K562 (cell line): ENCODE measurements around the gene PSMA5. TPM values are rescaled to one million over a fixed set of nuclear protein-coding genes. Genes with fewer than 3 reads are reported as not detected.
A peak's percentile ranks its signal among the peaks of the same experiment; 100 is the strongest.

Experiments used
- CEBPZ ChIP-seq: fragments of 150-350 bp; IDR thresholded peaks from 2 replicates; pipeline ENCODE4 v1.6.1; 2014; ENCODE audit warnings: low read depth, mild to moderate bottlenecking, low read length, borderline replicate concordance
- CHD1 ChIP-seq: fragments of 200-600 bp; sonication (generic); IDR thresholded peaks from one replicate; pipeline ENCODE4 v1.6.1; 2012; ENCODE audit warnings: mild to moderate bottlenecking, moderate library complexity, low read length, inconsistent platforms
- COPS2 ChIP-seq: fragments of 450-650 bp; conservative IDR thresholded peaks from 2 replicates; pipeline ENCODE4 v1.6.1; 2016; ENCODE audit warnings: mild to moderate bottlenecking, moderate library complexity
- ETV5 ChIP-seq: sonication (generic); formaldehyde crosslinking; IDR thresholded peaks from 2 replicates; pipeline ENCODE4 v1.4.0; 2020; ENCODE audit warnings: low read depth, mild to moderate bottlenecking, missing genetic modification reagents
- ETV6 ChIP-seq, 3 experiments: fragments of 150-350 bp in 1 of 3; sonication (generic) in 1 of 3; formaldehyde crosslinking in 1 of 3; IDR thresholded peaks; 2 replicates each; pipeline versions ENCODE4 v1.6.1 to v1.8.0; 2014 to 2022; ENCODE audit warnings: borderline replicate concordance in 2 of 3, low read depth in 2 of 3, antibody characterized with exemption in 1 of 3, low read length in 1 of 3, mild to moderate bottlenecking in 1 of 3, missing genetic modification reagents in 1 of 3
- KDM2B ChIP-seq: fragments of 250-450 bp; sonication (Bioruptor Pico); IDR thresholded peaks from 2 replicates; pipeline ENCODE4 v1.8.0; 2021; ENCODE audit warnings: mild to moderate bottlenecking, moderate library complexity
- MYC ChIP-seq, 2 experiments: fragments of 250-450 bp in 1 of 2; sonication (Bioruptor Pico) in 1 of 2; IDR thresholded peaks; 2 replicates each; pipeline versions ENCODE4 v1.5.1 to v1.6.1; 2012 to 2021; ENCODE audit warnings: low read depth in 2 of 2, borderline replicate concordance in 1 of 2, improper control_type of control experiment in 1 of 2, low read length in 1 of 2, mild to moderate bottlenecking in 1 of 2, moderate library complexity in 1 of 2
- NONO ChIP-seq, 2 experiments: fragments of 200-400 bp in 1 of 2; fragments of 450-650 bp in 1 of 2; formaldehyde crosslinking in 1 of 2; IDR thresholded peaks; 2 replicates each; pipeline ENCODE4 v1.6.1; 2017; ENCODE audit warnings: low read depth in 2 of 2, mild to moderate bottlenecking in 2 of 2, moderate library complexity in 2 of 2, low read length in 1 of 2
- RB1 ChIP-seq: fragments of 450-650 bp; IDR thresholded peaks from 2 replicates; pipeline ENCODE4 v1.6.1; 2017; ENCODE audit warnings: low read depth, mild to moderate bottlenecking
- RNF2 ChIP-seq: sonication (generic); IDR thresholded peaks from 2 replicates; pipeline ENCODE4 v1.6.1; 2016
- SIN3B ChIP-seq: fragments of 450-650 bp; IDR thresholded peaks from 2 replicates; pipeline ENCODE4 v1.6.1; 2017; ENCODE audit warnings: low read depth, mild to moderate bottlenecking, moderate library complexity
- SMAD2 ChIP-seq: fragments of 150-350 bp; IDR thresholded peaks from 2 replicates; pipeline ENCODE4 v1.6.1; 2014; ENCODE audit warnings: low read depth, mild to moderate bottlenecking, low read length
- SMAD4 ChIP-seq: fragments of 250-450 bp; sonication (Bioruptor Pico); conservative IDR thresholded peaks from 2 replicates; pipeline ENCODE4 v1.8.0; 2021; ENCODE audit warnings: inconsistent platforms, mild to moderate bottlenecking, moderate library complexity
- SMARCA5 ChIP-seq: fragments of 450-650 bp; IDR thresholded peaks from 2 replicates; pipeline ENCODE4 v1.6.1; 2016
- SMARCB1 ChIP-seq: IDR thresholded peaks from 2 replicates; pipeline ENCODE4 v1.6.1; 2011; ENCODE audit warnings: improper control_type of control experiment, low read depth; ENCODE audit not compliant: insufficient read length
- XRCC3 ChIP-seq: fragments of 450-650 bp; IDR thresholded peaks from 2 replicates; pipeline ENCODE4 v1.6.1; 2017; ENCODE audit warnings: mild to moderate bottlenecking, moderate library complexity
- XRCC4 ChIP-seq: IDR thresholded peaks from one replicate; pipeline ENCODE4 v1.6.1; 2011; ENCODE audit not compliant: insufficient read depth, insufficient read length; ENCODE audit errors: extremely low read depth
- ZBED1 ChIP-seq: IDR thresholded peaks from 2 replicates; pipeline ENCODE4 v1.6.1; 2014
- ZBTB9 ChIP-seq: fragments of 450-650 bp; formaldehyde crosslinking; IDR thresholded peaks from 2 replicates; pipeline ENCODE4 v1.4.0; 2020; ENCODE audit warnings: mild to moderate bottlenecking, moderate library complexity
- ZFP36 ChIP-seq: fragments of 150-350 bp; IDR thresholded peaks from 2 replicates; pipeline ENCODE4 v1.6.1; 2018; ENCODE audit warnings: low read length, low read depth; ENCODE audit not compliant: partially characterized antibody
- ZKSCAN3 ChIP-seq: fragments of 250-450 bp; sonication (Bioruptor Pico); IDR thresholded peaks from 2 replicates; pipeline ENCODE4 v1.4.0; 2020
- polyA plus RNA-seq, 8 experiments: library from polyadenylated mRNA; depleted of rRNA in 4 of 8; stranded (reverse) in 5 of 8; unstranded in 3 of 8; fragments of >200 nt; fragmentation: Nextera tagmentation in 2 of 8; fragmentation: Illumina TruSeq in 1 of 8; extraction: Ambion mirVana in 2 of 8; extraction: Trizol in 1 of 8; gene quantifications; 2 replicates each; pipeline versions ENCODE4 v1.2.1 to v1.2.3, GENCODE V29; 2011 to 2014; ENCODE audit warnings: inconsistent platforms in 1 of 8, missing spikeins in 1 of 8
- total RNA-seq, 7 experiments: library from RNA; depleted of rRNA in 6 of 7; stranded (reverse); fragments of >200 nt in 6 of 7; fragmentation: Illumina TruSeq in 2 of 7; extraction: Trizol in 2 of 7; gene quantifications; 2 replicates each; pipeline versions ENCODE4 v1.2.1 to v1.2.3, GENCODE V29; 2011 to 2021; ENCODE audit warnings: low replicate concordance in 1 of 7
- TF ChIP-seq, protein P1 (sequence below): fragments of 450-650 bp; formaldehyde crosslinking; IDR thresholded peaks from 2 replicates; pipeline ENCODE4 v1.4.0; 2022; ENCODE audit warnings: missing genetic modification characterization

Gene PSMA5
- total and polyA plus RNA-seq, 9 of the 15 experiments (the other 6 are each of a cell fraction or from before 2014, with no cell fraction given), result 82.6 to 542 (median 287) TPM

GRCh38 chr1:109425391-109426280 is 612 bp downstream of the PSMA5 start (continued):
- TF ChIP-seq MYC (IDR thresholded peaks at IDR 0.05; ENCODE audit: low read depth, low read length) (no peak), MYC (CRISPR knock-in tag; IDR thresholded peaks at IDR 0.05; ENCODE audit: borderline replicate concordance, low read depth) (peak; percentile 66; the same call in 1 of the 2 replicates), ZBTB9 (CRISPR knock-in tag) (peak; percentile 37; the same call in 1 of the 2 replicates), ZFP36 (no peak), ZKSCAN3 (CRISPR knock-in tag) (no peak), CEBPZ (no peak), SMAD4 (CRISPR knock-in tag) (0 out of 2 replicates have a peak, but pooled peaks have one; percentile 51), XRCC4 (no peak), SIN3B (no peak), NONO (IDR thresholded peaks at IDR 0.05; ENCODE audit: low read depth in 2 of 2, low read length in 1 of 2) (0 out of 4 replicates have a peak, but pooled peaks of 1 of the 2 experiments have one; percentile 10), CHD1 (peak; percentile 70), COPS2 (no peak), ETV5 (CRISPR knock-in tag) (peak; percentile 91), ZBED1 (peak; percentile 64; the same call in 1 of the 2 replicates), RNF2 (no peak), SMARCA5 (no peak), SMAD2 (no peak), XRCC3 (no peak), KDM2B (peak; percentile 58; the same call in 1 of the 2 replicates), RB1 (0 out of 2 replicates have a peak, but pooled peaks have one; percentile 53), SMARCB1 (no peak), ETV6 (IDR thresholded peaks at IDR 0.05; ENCODE audit: borderline replicate concordance in 1 of 2, low read depth in 2 of 2, low read length in 1 of 2) (no peak), ETV6 (CRISPR knock-in tag; IDR thresholded peaks at IDR 0.05; ENCODE audit: borderline replicate concordance) (no peak)
- TF ChIP-seq, protein P1, sequence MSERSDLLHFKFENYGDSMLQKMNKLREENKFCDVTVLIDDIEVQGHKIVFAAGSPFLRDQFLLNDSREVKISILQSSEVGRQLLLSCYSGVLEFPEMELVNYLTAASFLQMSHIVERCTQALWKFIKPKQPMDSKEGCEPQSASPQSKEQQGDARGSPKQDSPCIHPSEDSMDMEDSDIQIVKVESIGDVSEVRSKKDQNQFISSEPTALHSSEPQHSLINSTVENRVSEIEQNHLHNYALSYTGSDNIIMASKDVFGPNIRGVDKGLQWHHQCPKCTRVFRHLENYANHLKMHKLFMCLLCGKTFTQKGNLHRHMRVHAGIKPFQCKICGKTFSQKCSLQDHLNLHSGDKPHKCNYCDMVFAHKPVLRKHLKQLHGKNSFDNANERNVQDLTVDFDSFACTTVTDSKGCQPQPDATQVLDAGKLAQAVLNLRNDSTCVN, result peak; percentile 25; the same call in 1 of the 2 replicates
